Adrenal gland (tissue), 5 donors: ENCODE data around the gene MT1F.

Experiments used
- CTCF ChIP-seq, 6 experiments: fragments of 450-650 bp in 4 of 6; fragments of 200-600 bp in 2 of 6; sonication (generic) in 1 of 6; IDR thresholded peaks; 1 replicate in 5 of 6; 2 replicates in 1 of 6; pipeline versions ENCODE4 v1.5.1 to v1.8.0; 2016 to 2021; ENCODE audit warnings: antibody characterized with exemption in 6 of 6, mild to moderate bottlenecking in 2 of 6, moderate library complexity in 1 of 6
- POLR2A ChIP-seq, 2 donors: fragments of 450-650 bp; IDR thresholded peaks; one replicate each; pipeline ENCODE4 v1.6.1; 2017; ENCODE audit warnings: antibody characterized with exemption in 2 of 2, mild to moderate bottlenecking in 2 of 2, moderate library complexity in 1 of 2
- donor health status: DM: no; HTN: no; CAD: no.

GRCh38 chr16:56610017-56610608, 47.6 kb upstream of the MT1F start:
- TF ChIP-seq CTCF (IDR thresholded peaks at IDR 0.05), result peak in 1 of 6 experiments; percentile 0
- peak in 1 of 2 donors; percentile 78 for TF ChIP-seq POLR2A (IDR thresholded peaks at IDR 0.05)
